DND-41 (cell line): Measurements from ENCODE around the gene HVCN1.

Source experiments
- EZH2 ChIP-seq: IDR thresholded peaks from 3 replicates; pipeline ENCODE4 v1.6.1; 2012; ENCODE audit warnings: borderline replicate concordance, low read depth, mild to moderate bottlenecking, moderate library complexity, low read length, inconsistent platforms; ENCODE audit not compliant: severe bottlenecking
- TF ChIP-seq, protein P1 (sequence below): IDR thresholded peaks from 2 replicates; pipeline ENCODE4 v1.5.1; 2012; ENCODE audit warnings: borderline replicate concordance, low read length, moderate library complexity, mild to moderate bottlenecking; ENCODE audit not compliant: poor library complexity, severe bottlenecking; ENCODE audit errors: extremely low read depth

- TF ChIP-seq, protein P1, sequence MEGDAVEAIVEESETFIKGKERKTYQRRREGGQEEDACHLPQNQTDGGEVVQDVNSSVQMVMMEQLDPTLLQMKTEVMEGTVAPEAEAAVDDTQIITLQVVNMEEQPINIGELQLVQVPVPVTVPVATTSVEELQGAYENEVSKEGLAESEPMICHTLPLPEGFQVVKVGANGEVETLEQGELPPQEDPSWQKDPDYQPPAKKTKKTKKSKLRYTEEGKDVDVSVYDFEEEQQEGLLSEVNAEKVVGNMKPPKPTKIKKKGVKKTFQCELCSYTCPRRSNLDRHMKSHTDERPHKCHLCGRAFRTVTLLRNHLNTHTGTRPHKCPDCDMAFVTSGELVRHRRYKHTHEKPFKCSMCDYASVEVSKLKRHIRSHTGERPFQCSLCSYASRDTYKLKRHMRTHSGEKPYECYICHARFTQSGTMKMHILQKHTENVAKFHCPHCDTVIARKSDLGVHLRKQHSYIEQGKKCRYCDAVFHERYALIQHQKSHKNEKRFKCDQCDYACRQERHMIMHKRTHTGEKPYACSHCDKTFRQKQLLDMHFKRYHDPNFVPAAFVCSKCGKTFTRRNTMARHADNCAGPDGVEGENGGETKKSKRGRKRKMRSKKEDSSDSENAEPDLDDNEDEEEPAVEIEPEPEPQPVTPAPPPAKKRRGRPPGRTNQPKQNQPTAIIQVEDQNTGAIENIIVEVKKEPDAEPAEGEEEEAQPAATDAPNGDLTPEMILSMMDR, result no peak
- TF ChIP-seq EZH2, result no peak
Measured at GRCh38 chr12:110733900-110734299, 45.0 kb upstream of the HVCN1 start.
